ENCODE measurements around the gene SELL. TPM values are rescaled to one million over a fixed set of nuclear protein-coding genes. Genes with fewer than 3 reads are reported as not detected.

SELL gene
- total RNA-seq, 1 donor = under 0.01 TPM

- Histone ChIP-seq H2AFZ (ENCODE audit: low read length) (no peak within 1 kb of the TSS), H3K4me3 (ENCODE audit: insufficient read depth, low read length) (no peak within 1 kb of the TSS), H4K20me1 (ENCODE audit: insufficient read depth, low read length) (no peaks in the 10 kb centered on the region), H3K36me3 (ENCODE audit: insufficient read depth, low read length) (no peaks in the 10 kb centered on the region), H3K9me3 (ENCODE audit: low read depth, low read length) (no peaks in the 10 kb centered on the region), H3K4me2 (ENCODE audit: insufficient read depth, low read length) (no peak within 1 kb of the TSS), H3K4me1 (ENCODE audit: insufficient read depth, low read length) (no peaks in the 10 kb centered on the region), H3K79me2 (ENCODE audit: insufficient read depth, low read length) (no peaks in the 10 kb centered on the region), H3K27me3 (ENCODE audit: insufficient read depth, low read length) (peaks cover 7% of the 10 kb centered on the region), H3K27ac (ENCODE audit: low read depth, low read length) (no peak within 1 kb of the TSS)
- DNase-seq (ENCODE audit: insufficient read length, low spot score, missing footprints) = no peak
- no peak for TF ChIP-seq CTCF (IDR thresholded peaks at IDR 0.05; ENCODE audit: extremely low read depth, low read depth, low read length)
Observed at GRCh38 chr1:169733924-169734323, 22.5 kb upstream of the SELL start, which contains the start of gene SELE. SELE (minus strand) TSS chr1:169734079; CDS start chr1:169733612, 467 bp downstream.

GRCh38 chr1:169731446-169731845, 20.0 kb upstream of the SELL start:
- H3K4me3 ChIP-seq (ENCODE audit: insufficient read depth, low read length) = no peak overlapping the region
- H3K4me2 ChIP-seq (ENCODE audit: insufficient read depth, low read length) = no peak overlapping the region
- no peak for TF ChIP-seq CTCF (IDR thresholded peaks at IDR 0.05; ENCODE audit: extremely low read depth, low read depth, low read length)
- no peaks in the 10 kb centered on the region for H4K20me1 ChIP-seq (ENCODE audit: insufficient read depth, low read length)
- no peaks in the 10 kb centered on the region for H3K4me1 ChIP-seq (ENCODE audit: insufficient read depth, low read length)
- H3K27me3 ChIP-seq (ENCODE audit: insufficient read depth, low read length) = peaks cover 13% of the 10 kb centered on the region
- H3K27ac ChIP-seq (ENCODE audit: low read depth, low read length) = no peak overlapping the region
- H3K79me2 ChIP-seq (ENCODE audit: insufficient read depth, low read length) = no peaks in the 10 kb centered on the region
- no peaks in the 10 kb centered on the region for H3K9me3 ChIP-seq (ENCODE audit: low read depth, low read length)
- no peaks in the 10 kb centered on the region for H3K36me3 ChIP-seq (ENCODE audit: insufficient read depth, low read length)
- H2AFZ ChIP-seq (ENCODE audit: low read length) = no peak overlapping the region
- no peak for DNase-seq (ENCODE audit: insufficient read length, low spot score, missing footprints)

- no peaks in the 10 kb centered on the region for H3K36me3 ChIP-seq (ENCODE audit: insufficient read depth, low read length)
- H3K79me2 ChIP-seq (ENCODE audit: insufficient read depth, low read length) = no peaks in the 10 kb centered on the region
- no peak overlapping the region for H2AFZ ChIP-seq (ENCODE audit: low read length)
- no peak for TF ChIP-seq CTCF (IDR thresholded peaks at IDR 0.05; ENCODE audit: extremely low read depth, low read depth, low read length)
- H4K20me1 ChIP-seq (ENCODE audit: insufficient read depth, low read length) = no peaks in the 10 kb centered on the region
- H3K27me3 ChIP-seq (ENCODE audit: insufficient read depth, low read length) = peaks cover 13% of the 10 kb centered on the region
- DNase-seq (ENCODE audit: insufficient read length, low spot score, missing footprints) = no peak
- H3K4me1 ChIP-seq (ENCODE audit: insufficient read depth, low read length) = no peaks in the 10 kb centered on the region
- H3K4me3 ChIP-seq (ENCODE audit: insufficient read depth, low read length) = no peak overlapping the region
- no peaks in the 10 kb centered on the region for H3K9me3 ChIP-seq (ENCODE audit: low read depth, low read length)
- no peak overlapping the region for H3K4me2 ChIP-seq (ENCODE audit: insufficient read depth, low read length)
- no peak overlapping the region for H3K27ac ChIP-seq (ENCODE audit: low read depth, low read length)
Observed at GRCh38 chr1:169729991-169730390, 18.6 kb upstream of the SELL start.

- no peaks in the 10 kb centered on the region for H3K9me3 ChIP-seq (ENCODE audit: low read depth, low read length)
- H3K4me1 ChIP-seq (ENCODE audit: insufficient read depth, low read length) = no peaks in the 10 kb centered on the region
- H4K20me1 ChIP-seq (ENCODE audit: insufficient read depth, low read length) = no peaks in the 10 kb centered on the region
- no peak overlapping the region for H2AFZ ChIP-seq (ENCODE audit: low read length)
- H3K4me2 ChIP-seq (ENCODE audit: insufficient read depth, low read length) = no peak overlapping the region
- no peak for DNase-seq (ENCODE audit: insufficient read length, low spot score, missing footprints)
- peaks cover 10% of the 10 kb centered on the region for H3K27me3 ChIP-seq (ENCODE audit: insufficient read depth, low read length)
- no peak overlapping the region for H3K4me3 ChIP-seq (ENCODE audit: insufficient read depth, low read length)
- H3K27ac ChIP-seq (ENCODE audit: low read depth, low read length) = no peak overlapping the region
- H3K36me3 ChIP-seq (ENCODE audit: insufficient read depth, low read length) = no peaks in the 10 kb centered on the region
- TF ChIP-seq CTCF (IDR thresholded peaks at IDR 0.05; ENCODE audit: extremely low read depth, low read depth, low read length) = no peak
- H3K79me2 ChIP-seq (ENCODE audit: insufficient read depth, low read length) = no peaks in the 10 kb centered on the region
Observed at GRCh38 chr1:169727307-169727706, 15.9 kb upstream of the SELL start.

All from osteoblast (primary cell).